Stimulated activated CD8-positive, alpha-beta memory T cell treated with anti-CD3 and anti-CD28 coated beads, Interleukin-2, amount 100 ng/mL, for 1 hour (primary cell): ENCODE data around the gene PRSS38.
A peak's percentile ranks its signal among the peaks of the same experiment; 100 is the strongest.

Experiments used
- DNase-seq, 2 donors: peaks; one replicate each; pipeline ENCODE4 v3.0.0-alpha.2; 2020; ENCODE audit warnings: low read depth in 2 of 2

PRSS38 gene

GRCh38 chr1:227815468-227816409, at the start of gene PRSS38:
TSS of gene PRSS38 (plus strand) at chr1:227815675. CDS start at chr1:227815717, 42 bp downstream.
- DNase-seq = no peak

GRCh38 chr1:227766015-227766634, 49.4 kb upstream of the PRSS38 start:
- peak; percentile 68 to 71 for DNase-seq

DNA sequence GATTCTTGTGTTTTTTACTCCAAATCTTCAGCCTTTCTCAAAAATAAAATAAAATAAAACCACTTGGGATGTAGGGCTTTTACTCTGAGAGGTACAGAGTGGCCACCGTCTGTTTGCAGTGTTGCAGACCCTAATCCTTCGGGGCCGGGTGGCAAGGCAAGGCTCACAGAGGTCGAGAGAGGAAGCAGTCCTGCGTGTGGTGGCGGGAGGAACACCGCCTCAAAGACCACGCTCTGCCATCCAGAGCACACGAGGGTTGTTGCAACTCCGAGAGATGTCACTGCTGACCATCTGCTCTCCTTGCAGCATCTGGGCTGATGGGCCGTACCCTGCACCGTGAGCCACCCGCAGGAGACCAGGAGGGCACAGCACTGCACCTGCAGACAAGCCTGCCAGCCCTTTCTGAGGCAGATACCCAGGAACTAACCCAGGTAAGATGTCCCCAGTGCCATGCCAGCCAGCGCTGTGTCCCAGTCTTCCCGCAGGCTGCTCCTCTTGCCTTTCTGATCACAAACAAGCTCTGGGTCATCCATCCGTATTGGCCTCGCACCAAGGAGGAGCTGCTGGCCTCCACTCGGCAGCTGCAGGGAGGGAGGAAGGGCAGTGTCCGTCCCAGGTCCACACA, 48.7 kb upstream of the PRSS38 start:
- no peak for DNase-seq

DNA sequence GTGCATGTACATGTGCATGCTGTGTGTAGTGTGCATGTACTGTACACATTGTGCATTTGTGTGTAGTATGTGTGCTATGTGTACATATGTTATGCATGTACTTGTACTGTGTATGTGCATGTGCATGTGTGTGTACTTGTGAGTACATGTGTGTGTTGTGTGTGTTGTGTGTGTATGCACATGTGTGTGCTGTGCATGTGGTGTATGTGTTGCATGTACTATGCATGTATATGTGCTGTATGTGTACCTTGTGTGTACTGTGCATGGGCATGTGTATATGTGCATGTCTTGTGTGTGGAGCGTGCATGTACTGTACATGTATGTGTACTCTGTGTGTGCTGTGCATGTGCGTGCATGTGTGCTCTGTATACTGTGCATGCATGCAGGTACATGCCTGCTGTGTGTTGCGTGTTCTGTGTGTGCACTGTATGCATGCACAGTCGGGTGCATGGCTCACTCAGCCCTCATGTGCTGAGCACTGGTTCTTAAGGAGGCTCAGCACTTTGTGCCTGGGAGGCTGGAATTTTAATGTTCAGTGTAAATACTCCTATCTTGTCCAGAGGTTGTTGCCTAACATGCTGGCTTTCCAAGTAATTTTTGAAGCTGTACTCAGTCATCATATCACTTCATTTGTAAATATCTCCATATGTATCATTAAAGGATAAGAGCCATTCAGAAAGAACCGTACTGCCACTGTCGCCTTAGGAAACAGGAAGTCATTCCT, 47.9 kb upstream of the PRSS38 start:
- DNase-seq = no peak

- no peak for DNase-seq
Measured at GRCh38 chr1:227768125-227768439, 47.4 kb upstream of the PRSS38 start.

DNA sequence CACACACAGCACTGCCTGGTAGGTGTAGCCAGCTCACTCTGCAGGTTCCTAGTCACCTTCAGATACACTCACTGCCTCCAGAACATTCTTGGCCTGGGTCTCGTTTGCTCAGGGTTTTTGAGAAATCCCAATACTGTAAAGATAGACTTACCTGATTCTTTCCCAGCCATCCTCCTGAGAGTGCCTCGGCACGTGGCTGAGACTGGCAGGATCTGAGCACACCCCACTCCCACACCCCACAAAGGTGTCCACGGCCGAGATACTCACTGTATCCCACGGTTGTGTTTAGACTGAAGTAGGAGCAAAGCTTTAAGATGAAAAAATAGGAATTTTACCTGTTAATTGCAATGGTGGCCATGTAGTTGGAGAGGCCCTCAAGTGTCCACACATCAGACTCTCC, 46.8 kb upstream of the PRSS38 start:
- no peak for DNase-seq

GRCh38 chr1:227769047-227769935, 46.2 kb upstream of the PRSS38 start:
- no peak for DNase-seq

DNA sequence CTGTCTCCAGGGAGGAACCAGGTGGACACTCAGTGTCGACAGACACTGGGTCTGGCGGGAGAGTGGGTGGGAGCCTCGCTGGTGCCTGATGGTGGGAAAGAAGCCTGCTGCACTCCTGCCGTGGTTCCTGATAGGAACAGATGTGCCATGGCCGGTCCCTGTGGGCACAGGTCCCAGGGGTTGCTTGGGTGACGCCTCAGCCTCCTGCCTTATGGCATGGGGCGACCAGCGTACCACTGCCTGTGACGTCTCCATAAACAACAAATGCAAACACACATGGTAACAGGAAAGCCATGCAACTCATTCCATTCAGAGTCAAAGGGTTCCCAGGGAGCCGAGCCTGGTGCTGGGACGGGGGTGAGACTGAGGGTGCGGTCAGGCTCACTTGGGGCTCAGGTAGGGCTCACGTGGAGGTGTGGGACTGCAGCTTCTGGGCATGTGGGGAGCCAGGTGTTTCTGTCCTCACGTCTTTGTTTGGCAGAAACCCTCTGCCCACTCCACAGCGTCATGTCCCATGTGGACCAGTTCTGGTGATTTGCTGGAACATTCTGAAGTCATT, 45.5 kb upstream of the PRSS38 start:
- no peak for DNase-seq

GRCh38 chr1:227770812-227771211, 44.7 kb upstream of the PRSS38 start:
- no peak for DNase-seq

- no peak for DNase-seq
Measured at GRCh38 chr1:227771326-227771725, 44.1 kb upstream of the PRSS38 start.

DNA sequence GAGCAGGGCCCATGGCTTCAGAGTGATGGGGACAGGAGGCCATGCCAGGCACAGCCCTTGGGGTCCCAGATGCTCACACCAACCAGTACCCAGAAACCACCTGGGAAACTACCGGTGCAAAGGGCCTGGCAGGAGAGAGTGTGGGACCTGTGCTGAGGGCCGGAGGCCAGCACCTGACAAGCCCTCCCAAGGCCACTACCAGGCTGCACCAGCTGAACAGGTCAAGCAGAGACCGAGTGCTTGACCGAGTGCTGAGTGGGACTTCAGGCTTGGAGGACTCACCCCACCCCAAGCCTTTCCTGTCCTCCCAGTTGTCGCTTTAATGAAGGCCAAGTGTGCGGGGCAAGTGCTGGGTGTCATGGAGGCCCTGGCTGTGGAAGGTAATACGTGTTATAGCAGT, 43.7 kb upstream of the PRSS38 start:
- DNase-seq = no peak

DNA sequence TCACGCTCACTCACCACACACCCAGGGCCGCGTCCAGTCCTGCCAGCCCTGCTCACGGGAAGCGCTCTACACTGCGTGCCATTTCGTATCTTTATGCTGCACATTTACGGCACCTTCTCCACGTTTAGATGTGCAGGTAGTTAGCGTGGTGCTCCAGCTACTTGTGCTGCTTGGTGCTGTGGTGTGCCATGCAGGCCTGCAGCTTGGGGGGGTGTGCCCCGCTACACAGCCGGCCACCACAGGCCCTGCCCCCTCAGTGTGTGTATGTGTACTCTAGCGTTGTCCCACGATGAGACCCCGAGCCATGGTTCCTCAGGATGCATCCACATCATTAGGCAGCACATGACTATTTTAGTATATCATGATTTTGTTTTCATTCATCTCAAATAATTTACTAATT, 41.9 kb upstream of the PRSS38 start:
- no peak for DNase-seq

DNA sequence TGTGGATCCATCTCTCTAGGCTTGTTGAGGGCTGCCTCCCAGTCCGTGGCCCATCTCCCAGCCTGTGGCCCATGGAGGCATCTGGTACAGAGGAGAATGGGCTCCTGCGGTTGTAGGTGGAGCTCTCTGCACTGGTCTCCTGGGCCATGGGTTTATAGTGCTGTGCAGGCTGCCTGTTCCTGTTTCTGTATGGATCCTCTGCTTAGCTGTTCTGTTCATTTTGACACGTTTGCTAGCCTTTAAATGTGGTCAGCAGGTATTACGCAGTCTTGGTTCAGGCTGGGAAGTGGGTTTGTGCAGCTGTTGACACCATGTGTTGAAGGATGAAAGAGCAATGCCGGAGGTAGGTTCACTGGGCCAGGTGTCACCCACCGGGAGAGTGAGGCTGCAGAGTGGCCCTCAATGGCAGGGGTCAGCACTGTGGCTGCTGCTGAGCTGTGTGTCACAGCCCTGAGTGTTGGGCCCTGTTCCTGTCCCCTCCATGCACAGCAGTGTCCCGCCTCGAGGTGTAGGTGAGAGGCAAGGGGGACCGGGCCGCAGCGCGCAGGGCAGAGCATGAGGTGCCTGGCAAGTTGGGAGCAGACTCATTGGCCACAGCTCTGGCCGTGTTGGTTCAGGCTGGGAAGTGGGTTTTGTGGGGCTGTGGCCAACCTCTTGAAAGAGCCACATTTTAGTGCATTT, 41.3 kb upstream of the PRSS38 start:
- no peak for DNase-seq

GRCh38 chr1:227774821-227775661, 40.4 kb upstream of the PRSS38 start:
- no peak for DNase-seq

- no peak for DNase-seq
Measured at GRCh38 chr1:227775841-227776240, 39.6 kb upstream of the PRSS38 start.

DNA sequence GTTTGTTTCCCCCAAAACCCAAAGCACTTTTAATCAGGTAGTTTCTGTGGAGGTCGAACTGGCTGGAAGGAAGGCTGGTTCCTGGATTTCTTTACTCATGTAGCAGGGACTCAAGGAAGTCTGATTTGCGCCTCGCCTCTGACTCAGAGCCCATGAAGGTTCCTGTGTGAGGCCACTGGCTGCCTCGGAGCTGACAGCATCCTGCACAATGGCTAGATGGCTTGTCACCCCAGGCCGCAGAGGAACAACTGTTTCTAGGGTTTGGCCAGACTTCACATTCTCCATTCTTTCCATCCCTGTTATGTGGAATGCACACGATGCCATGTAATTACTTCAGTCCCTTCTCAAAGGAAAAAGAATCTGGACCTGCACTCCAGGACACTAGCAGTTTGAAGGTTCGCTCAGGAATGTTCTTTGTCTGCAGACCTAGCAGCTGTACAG, 39.1 kb upstream of the PRSS38 start:
- no peak for DNase-seq

GRCh38 chr1:227777156-227777555, 38.3 kb upstream of the PRSS38 start:
- DNase-seq = no peak

GRCh38 chr1:227777646-227778045, 37.8 kb upstream of the PRSS38 start:
- no peak for DNase-seq

GRCh38 chr1:227778401-227778947, 37.0 kb upstream of the PRSS38 start:
- DNase-seq = no peak
